AG09309 (cell line): Measurements from ENCODE around the gene MTHFR.

Experiments used
- DNase-seq: peaks from one replicate; pipeline ENCODE4 v3.0.0-alpha.2; 2010; ENCODE audit warnings: low read depth
- H3K4me3 ChIP-seq: 2 replicates; pipeline ENCODE4 v1.5.1; 2011; ENCODE audit warnings: mild to moderate bottlenecking, low read depth, low read length, moderate library complexity; ENCODE audit not compliant: control insufficient read depth
- CTCF ChIP-seq: IDR thresholded peaks from 2 replicates; pipeline ENCODE4 v1.5.1; 2011; ENCODE audit warnings: mild to moderate bottlenecking, low read depth, low read length, inconsistent platforms; ENCODE audit not compliant: insufficient read depth, control insufficient read depth; ENCODE audit errors: missing control alignments

The MTHFR gene

GRCh38 chr1:11838349-11839272, 32.8 kb upstream of the MTHFR start:
- H3K4me3 ChIP-seq: no peak overlapping the region
- DNase-seq: no peak
- TF ChIP-seq CTCF: peak; percentile 99

GRCh38 chr1:11837767-11838348, 32.1 kb upstream of the MTHFR start:
- no peak for DNase-seq
- no peak overlapping the region for H3K4me3 ChIP-seq
- no peak for TF ChIP-seq CTCF

- DNase-seq: no peak
- TF ChIP-seq CTCF: no peak
- no peak overlapping the region for H3K4me3 ChIP-seq
Observed at GRCh38 chr1:11836955-11837766, 31.4 kb upstream of the MTHFR start.

GRCh38 chr1:11835441-11836225, 29.9 kb upstream of the MTHFR start:
- DNase-seq: no peak
- no peak for TF ChIP-seq CTCF
- no peak overlapping the region for H3K4me3 ChIP-seq

GRCh38 chr1:11833900-11834299, 28.1 kb upstream of the MTHFR start:
- no peak overlapping the region for H3K4me3 ChIP-seq
- no peak for TF ChIP-seq CTCF
- no peak for DNase-seq

- no peak for TF ChIP-seq CTCF
- DNase-seq: no peak
Observed at GRCh38 chr1:11833497-11833896, 27.7 kb upstream of the MTHFR start.

More at GRCh38 chr1:11833497-11833896, 27.7 kb upstream of the MTHFR start:
- no peak overlapping the region for H3K4me3 ChIP-seq
